T-helper 9 cell (primary cell): ENCODE data around the gene DVL2.

ENCODE experiments used
- DNase-seq: peaks from one replicate; pipeline ENCODE4 v3.0.0-alpha.2; 2020

The DVL2 gene

DNA sequence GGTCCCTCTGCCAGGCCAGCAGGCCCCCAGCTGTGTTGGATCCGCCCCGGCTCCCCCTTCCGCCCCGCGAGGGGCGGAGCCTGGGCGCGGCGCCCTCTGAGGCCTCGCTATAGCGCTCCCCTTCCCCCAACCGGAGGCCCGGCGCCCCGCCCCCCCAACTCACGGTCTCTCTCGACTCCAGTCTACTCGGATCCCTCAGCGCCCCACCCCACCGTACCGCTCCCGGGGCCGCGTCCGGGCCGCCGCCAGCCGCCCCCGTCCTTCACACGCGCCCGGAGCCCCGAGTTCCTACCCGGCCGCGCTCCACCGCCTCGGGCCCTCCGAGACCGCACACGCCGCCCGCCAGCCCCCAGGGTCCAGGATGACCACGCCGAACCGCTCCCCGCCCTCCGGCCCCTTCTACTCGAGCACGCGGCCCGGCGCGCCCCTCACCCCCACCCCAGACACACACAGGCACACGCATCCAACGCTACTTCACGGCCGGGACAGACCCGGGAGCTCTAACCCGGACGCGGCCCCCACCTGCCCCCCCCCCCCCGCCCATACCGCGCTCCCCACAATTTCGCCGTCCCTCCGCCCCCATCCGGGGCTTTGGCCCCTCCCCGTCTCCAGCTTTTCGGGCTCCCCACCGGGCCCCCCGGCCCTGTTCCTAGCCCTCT is 3.6 kb upstream of the DVL2 start:
- DNase-seq: peak; percentile 65

DNA sequence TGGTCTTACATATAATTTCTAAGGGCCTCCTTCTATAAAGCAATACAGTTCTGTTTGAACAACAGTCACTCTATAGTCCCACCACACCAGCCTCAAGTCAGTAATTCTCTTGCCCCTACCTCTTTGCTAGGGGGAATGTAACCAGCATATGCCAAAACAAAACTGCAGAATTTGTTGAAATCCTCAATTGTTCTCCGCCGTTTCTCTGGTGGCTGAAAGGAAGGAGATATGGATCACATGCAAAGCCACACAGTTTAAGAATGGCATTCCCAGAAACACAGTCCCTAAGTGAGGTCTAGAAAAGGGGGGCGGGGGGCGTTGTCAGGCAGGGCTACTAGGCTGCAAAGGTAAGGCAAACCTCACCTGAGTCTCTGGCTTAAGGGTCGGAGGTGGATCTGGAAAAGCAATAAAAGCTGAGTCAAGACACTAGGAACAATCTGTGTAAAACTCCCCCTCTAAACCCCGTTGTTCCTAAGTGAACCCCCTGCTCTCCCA is 3.0 kb upstream of the DVL2 start:
- no peak for DNase-seq

DNA sequence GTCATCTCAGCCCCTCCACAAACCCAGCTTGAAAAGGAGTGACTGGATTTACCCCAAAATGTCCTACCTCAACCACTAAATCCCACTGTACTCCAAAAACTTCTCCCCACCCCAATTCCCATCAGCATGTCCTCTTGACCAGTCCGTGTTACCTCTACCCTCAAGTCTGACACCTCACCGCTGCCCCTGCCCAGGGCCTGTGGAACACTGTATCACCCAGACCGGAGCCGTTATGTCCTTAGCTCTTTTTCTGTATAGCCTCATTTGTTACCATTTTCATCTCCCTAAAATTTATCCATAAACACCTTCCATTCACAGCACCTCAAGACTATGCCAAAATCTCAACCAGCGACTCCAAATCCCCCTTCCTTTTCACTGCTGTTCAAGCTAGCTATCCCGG is 2.5 kb upstream of the DVL2 start:
- no peak for DNase-seq

- no peak for DNase-seq
Observed at GRCh38 chr17:7235693-7236665, 1.7 kb upstream of the DVL2 start.

GRCh38 chr17:7233701-7234082 is 625 bp downstream of the DVL2 start:
- DNase-seq: no peak

DNA sequence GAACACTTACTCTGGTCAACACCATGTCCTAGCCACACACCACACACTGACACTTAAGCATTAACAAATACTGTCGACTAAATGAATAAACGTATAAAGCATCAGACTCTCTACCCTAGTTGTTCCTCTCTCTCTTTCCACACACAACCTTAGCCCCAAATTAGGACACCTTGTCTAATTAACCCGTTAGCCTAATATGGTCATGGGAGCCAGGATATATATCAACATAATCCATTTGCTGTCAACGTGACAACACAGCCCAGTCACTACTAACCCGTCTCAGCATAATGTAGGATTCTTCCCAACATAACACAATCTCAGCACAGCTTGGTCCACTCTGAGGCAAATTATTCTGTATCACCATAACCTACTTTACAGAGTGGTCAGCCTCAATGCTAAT is 2.2 kb downstream of the DVL2 start:
- DNase-seq: no peak

DNA sequence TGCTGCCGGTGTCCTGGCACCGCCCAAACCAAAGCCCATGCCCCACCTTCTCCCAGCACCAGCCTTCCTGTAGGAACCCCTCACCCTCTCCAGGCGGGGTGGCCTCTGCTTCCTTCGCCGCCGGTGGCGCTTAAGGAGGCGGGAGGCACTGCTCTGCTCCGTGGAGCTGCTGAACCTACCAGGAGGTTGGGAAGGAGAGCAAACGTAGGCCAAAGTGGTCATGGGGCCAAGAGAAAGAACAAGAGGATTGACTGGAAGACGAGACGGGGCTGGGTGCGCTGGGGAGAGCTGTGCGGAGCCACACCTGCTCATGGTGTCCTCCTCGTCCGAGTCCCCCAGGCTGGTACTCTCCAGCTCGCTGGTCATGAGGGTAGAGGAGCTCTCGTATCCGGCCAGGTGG is 4.8 kb downstream of the DVL2 start:
- DNase-seq: no peak

DNA sequence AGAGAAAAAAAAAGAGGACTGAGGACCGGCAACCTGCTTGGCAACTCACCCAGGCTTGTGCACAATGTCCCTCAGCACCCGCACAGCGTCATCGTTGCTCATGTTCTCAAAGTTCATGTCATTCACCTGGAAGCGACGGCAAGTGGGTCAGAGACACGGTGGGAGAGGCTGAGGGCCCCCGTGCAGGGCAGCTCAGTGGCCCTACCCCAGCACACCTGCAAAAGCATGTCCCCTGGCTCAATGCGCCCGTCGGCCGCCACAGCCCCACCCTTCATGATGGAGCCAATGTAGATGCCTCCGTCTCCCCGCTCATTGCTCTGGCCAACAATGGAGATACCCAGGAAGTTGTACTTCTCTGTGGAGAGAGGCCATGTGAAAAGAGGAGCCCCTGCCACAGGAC is 5.4 kb downstream of the DVL2 start:
- DNase-seq: no peak

DNA sequence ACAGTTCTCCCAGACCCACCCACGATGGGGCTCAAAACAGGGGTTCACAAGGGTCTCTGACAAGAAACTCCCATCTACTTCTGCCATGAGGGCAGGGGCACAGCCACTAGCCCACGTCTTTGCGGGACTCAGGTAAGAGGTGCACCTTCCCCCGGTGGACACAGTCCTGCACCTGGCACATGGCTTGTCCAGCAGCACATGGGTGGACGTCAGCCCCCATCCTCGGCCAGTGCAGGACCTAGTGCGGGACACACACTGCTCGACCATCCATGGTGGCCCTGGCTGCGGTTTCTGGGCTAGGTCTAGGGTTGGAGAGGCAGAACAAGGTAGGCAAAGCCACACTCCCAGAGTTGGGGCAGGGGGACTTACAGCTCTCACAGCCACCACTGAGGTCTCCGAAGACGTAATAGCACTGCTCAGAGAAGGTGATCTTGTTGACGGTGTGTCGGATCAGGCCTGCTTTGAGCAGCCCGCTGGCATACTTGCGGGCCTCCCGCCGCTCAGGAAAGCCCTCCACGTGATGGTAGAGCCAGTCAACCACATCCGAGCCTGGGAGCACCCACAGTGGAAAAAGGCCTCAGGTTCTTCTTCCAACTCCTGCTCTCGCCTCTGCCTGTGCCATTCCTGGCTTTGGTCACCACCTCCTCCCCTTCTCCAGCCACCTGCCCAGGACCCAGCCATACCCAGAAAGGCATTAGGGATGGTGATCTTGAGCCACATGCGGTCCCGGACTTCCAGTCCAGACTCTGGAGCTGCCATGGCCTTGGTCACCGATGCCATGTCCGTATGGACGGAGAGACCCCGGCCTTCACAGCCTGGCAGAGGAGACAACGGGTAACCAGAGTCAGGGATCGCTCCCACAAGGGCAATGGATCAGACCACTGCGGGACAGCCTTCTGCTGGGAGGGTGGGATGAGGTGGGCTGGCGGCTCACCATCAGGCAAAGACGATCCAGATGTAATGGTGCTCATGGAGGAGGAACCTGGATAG is 7.3 kb downstream of the DVL2 start:
- DNase-seq: no peak

GRCh38 chr17:7225711-7226331 is 8.5 kb downstream of the DVL2 start:
- no peak for DNase-seq

- no peak for DNase-seq
Observed at GRCh38 chr17:7224661-7225111, 9.6 kb downstream of the DVL2 start.

DNA sequence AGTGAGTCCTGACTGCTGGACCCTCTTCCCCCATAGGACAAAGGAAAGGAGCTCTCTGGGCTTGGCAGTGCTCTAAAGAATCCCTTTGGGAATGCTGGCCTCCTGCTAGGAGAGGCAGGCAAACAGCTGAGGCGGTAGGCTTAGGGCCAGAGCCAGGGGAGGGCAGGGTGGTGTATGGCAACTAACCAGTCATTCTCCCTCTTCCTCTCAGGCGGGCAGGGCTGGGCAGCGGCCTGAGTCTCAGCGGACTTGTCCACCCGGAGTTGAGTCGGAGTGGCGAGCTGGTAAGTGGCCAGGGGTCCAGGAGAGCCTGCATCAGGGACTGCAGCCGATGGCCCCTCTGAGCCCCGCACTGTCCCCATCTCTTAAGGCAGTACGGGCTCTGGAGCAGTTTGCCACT is 10.2 kb downstream of the DVL2 start:
- no peak for DNase-seq

- DNase-seq: no peak
Observed at GRCh38 chr17:7223375-7223774, 10.9 kb downstream of the DVL2 start.

DNA sequence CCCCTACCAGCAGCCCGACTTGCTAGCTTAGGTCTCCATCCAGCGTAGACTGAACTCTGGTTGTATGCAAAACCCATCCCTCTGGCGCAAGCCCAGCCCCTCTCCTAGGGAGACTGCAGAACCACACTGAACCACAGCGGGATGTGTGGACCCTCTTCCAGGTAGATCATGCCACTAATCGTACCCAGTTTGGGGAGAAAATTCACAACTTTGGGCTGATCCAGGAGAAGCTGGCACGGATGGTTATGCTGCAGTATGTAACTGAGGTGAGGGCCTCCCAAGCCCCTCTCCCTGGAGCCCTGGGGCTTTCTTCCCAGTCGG is 11.4 kb downstream of the DVL2 start:
- DNase-seq: no peak

DNA sequence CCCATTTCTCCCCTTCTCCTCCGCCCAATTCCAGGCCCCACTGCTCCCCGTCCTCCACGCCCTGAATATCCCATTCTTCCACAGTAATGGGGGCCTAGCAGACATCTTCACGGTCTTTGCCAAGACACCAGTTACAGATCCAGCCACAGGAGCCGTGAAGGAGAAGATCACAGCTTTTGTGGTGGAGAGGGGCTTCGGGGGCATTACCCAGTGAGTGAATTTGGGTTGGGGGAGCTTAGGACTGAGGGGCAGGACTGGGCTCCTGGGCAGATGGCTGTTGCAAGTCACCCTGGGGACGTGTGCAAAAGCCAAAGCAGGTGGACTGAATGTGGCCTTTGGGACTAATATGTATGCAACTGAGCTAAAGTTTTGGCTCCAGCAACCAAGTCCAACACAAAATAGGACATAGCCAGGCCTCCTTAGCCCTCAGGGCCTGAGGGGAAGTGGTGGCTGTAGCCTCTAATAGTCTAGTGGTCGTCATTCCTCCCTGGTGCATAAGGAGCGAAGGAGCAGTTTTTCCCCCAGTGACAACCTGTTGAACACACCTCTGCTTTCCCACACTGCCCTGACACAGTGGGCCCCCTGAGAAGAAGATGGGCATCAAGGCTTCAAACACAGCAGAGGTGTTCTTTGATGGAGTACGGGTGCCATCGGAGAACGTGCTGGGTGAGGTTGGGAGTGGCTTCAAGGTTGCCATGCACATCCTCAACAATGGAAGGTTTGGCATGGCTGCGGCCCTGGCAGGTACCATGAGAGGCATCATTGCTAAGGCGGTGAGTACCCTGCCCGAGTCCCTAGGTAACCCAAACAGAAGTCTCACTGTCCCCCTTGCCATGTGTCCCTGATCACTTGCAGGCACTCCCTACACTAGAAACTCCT is 12.0 kb downstream of the DVL2 start:
- DNase-seq: no peak

DNA sequence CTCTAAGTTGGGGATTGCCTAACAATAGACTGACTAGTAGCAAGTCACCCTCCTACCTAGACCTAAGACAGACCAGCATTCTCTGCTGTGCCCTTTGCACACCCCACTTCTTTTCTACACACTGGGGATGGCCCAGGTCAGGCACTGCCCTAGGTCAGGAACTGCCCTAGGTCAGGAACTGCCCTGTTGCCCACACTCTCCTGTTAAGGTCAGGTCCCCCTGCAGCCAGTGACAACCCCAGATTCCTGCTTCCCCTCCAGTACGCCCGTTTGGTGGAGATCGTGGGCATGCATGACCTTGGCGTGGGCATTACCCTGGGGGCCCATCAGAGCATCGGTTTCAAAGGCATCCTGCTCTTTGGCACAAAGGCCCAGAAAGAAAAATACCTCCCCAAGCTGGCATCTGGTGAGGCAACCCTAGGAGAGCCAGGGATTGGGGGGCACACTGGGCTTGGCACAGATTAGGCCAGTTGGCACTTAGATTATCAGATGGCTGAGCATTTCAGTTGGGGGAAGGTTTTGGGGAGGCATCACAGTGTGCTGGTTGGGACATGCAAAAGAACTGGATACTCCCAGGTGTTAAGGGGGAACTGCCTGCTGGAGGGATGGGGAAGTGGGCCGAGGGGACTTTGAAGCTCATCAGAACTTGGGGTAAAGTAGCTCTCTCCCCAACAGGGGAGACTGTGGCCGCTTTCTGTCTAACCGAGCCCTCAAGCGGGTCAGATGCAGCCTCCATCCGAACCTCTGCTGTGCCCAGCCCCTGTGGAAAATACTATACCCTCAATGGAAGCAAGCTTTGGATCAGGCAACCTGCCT is 12.8 kb downstream of the DVL2 start:
- no peak for DNase-seq

- peak; percentile 40 for DNase-seq
Observed at GRCh38 chr17:7220593-7221277, 13.6 kb downstream of the DVL2 start.

GRCh38 chr17:7219812-7220592 is 14.3 kb downstream of the DVL2 start, which contains the start of the genes ACADVL and DLG4:
TSS of gene ACADVL (plus strand) at chr17:7219938. CDS start at chr17:7219985, 47 bp downstream.
TSS of gene DLG4 (minus strand) at chr17:7219836.
- DNase-seq: peak; percentile 70
